ENCODE data around the gene DUSP22. TPM values are rescaled to one million over a fixed set of nuclear protein-coding genes. Genes with fewer than 3 reads are reported as not detected.

DUSP22 gene
- total and polyA plus RNA-seq, 4 donors = 9.5 to 31.0 (median 20.1) TPM

GRCh38 chr6:347951-348859 lies 55.9 kb downstream of the DUSP22 start:
- Histone ChIP-seq H3K27me3 (ENCODE audit: control insufficient read depth in 4 of 4, insufficient read depth in 4 of 4, low read length in 3 of 4) (no peaks in the 10 kb centered on the region), H3K4me3 (ENCODE audit: low read depth in 1 of 3, low read length in 3 of 3) (no peak overlapping the region), H3K9ac (ENCODE audit: low read depth in 1 of 2, low read length in 2 of 2) (no peak overlapping the region), H3K4me1 (ENCODE audit: control insufficient read depth in 4 of 4, insufficient read depth in 4 of 4, low read length in 3 of 4) (no peaks in the 10 kb centered on the region), H3K36me3 (ENCODE audit: control insufficient read depth in 4 of 4, insufficient read depth in 3 of 4, low read depth in 1 of 4, low read length in 3 of 4) (peaks cover 6 to 18% (median 8%) of the 10 kb centered on the region in 4 donors), H3K27ac (ENCODE audit: low read depth in 1 of 2, low read length in 2 of 2) (no peak overlapping the region), H3K9me3 (ENCODE audit: control insufficient read depth in 4 of 4, low read length in 3 of 4) (no peaks in the 10 kb centered on the region)
- TF ChIP-seq CTCF (IDR thresholded peaks at IDR 0.05; ENCODE audit: low read depth, low read length, missing input control) (no peak), FOXA2 (IDR thresholded peaks at IDR 0.05) (no peak), ZBTB33 (IDR thresholded peaks at IDR 0.05) (no peak), EGR1 (IDR thresholded peaks at IDR 0.05; ENCODE audit: low read depth in 2 of 2) (no peak), HNF4G (IDR thresholded peaks at IDR 0.05) (no peak), HNF4A (conservative IDR thresholded peaks at IDR 0.05) (no peak), JUND (IDR thresholded peaks at IDR 0.05) (no peak), GABPA (IDR thresholded peaks at IDR 0.05 in 1 of 2, conservative IDR thresholded peaks at IDR 0.05 in 1 of 2) (no peak), MAX (IDR thresholded peaks at IDR 0.05) (no peak), SP1 (IDR thresholded peaks at IDR 0.05) (no peak), ATF3 (IDR thresholded peaks at IDR 0.05) (no peak), NR2F2 (IDR thresholded peaks at IDR 0.05) (no peak), REST (IDR thresholded peaks at IDR 0.05) (no peak), YY1 (IDR thresholded peaks at IDR 0.05) (no peak), FOXA1 (IDR thresholded peaks at IDR 0.05) (no peak), RXRA (IDR thresholded peaks at IDR 0.05) (no peak), RAD21 (IDR thresholded peaks at IDR 0.05) (no peak), TAF1 (conservative IDR thresholded peaks at IDR 0.05) (no peak)
- WGBS = 94% methylated on average over 27 of the region's 27 CpGs
- no peak for DNase-seq (ENCODE audit: low spot score)
